GM12878 (cell line): ENCODE results near the gene GEMIN5. TPM values are rescaled to one million over a fixed set of nuclear protein-coding genes. Genes with fewer than 3 reads are reported as not detected.
A peak's percentile ranks its signal among the peaks of the same experiment; 100 is the strongest.

Source experiments
- BHLHE40 ChIP-seq, 2 experiments: fragments of 450-650 bp in 1 of 2; IDR thresholded peaks; 2 replicates each; pipeline ENCODE4 v1.6.1; 2011 to 2017; ENCODE audit warnings: low read depth in 2 of 2, borderline replicate concordance in 1 of 2, improper control_type of control experiment in 1 of 2, low read length in 1 of 2, mild to moderate bottlenecking in 1 of 2
- CBFB ChIP-seq: IDR thresholded peaks from 2 replicates; pipeline ENCODE4 v1.6.1; 2016; ENCODE audit warnings: antibody characterized with exemption, low read depth
- NFIC ChIP-seq: IDR thresholded peaks from 2 replicates; pipeline ENCODE4 v1.6.1; 2012; ENCODE audit warnings: low read depth, mild to moderate bottlenecking, inconsistent platforms, low read length, moderate library complexity
- SMAD1 ChIP-seq: fragments of 450-650 bp; IDR thresholded peaks from 2 replicates; pipeline ENCODE4 v1.6.1; 2018; ENCODE audit warnings: mild to moderate bottlenecking, low read depth; ENCODE audit not compliant: partially characterized antibody
- YY1 ChIP-seq: IDR thresholded peaks from 2 replicates; pipeline ENCODE4 v1.6.1; 2011; ENCODE audit warnings: low read depth, mild to moderate bottlenecking, low read length
- ZNF207 ChIP-seq: fragments of 450-650 bp; IDR thresholded peaks from 2 replicates; pipeline ENCODE4 v1.6.1; 2014; ENCODE audit warnings: antibody characterized with exemption, mild to moderate bottlenecking, borderline replicate concordance
- polyA plus RNA-seq, 11 experiments: library from polyadenylated mRNA; depleted of rRNA in 4 of 11; unstranded in 6 of 11; stranded (reverse) in 5 of 11; fragments of >200 nt; fragmentation: Nextera tagmentation in 4 of 11; fragmentation: Illumina TruSeq in 1 of 11; extraction: Ambion mirVana in 4 of 11; extraction: Trizol in 1 of 11; gene quantifications; 1 replicate in 1 of 11; 2 replicates in 10 of 11; pipeline versions ENCODE4 v1.2.1 to v1.2.3, GENCODE V29; 2011 to 2016; ENCODE audit warnings: inconsistent platforms in 2 of 11, missing spikeins in 2 of 11, low read depth in 1 of 11
- total RNA-seq, 4 experiments: library from RNA; depleted of rRNA in 3 of 4; stranded (reverse); fragments of >200 nt in 3 of 4; fragmentation: Illumina TruSeq in 1 of 4; extraction: Trizol in 1 of 4; gene quantifications; 2 replicates each; pipeline versions ENCODE4 v1.2.1 to v1.2.3, GENCODE V29; 2013 to 2021
- TF ChIP-seq, protein P1 (sequence below): fragments of 450-650 bp; IDR thresholded peaks from 2 replicates; pipeline ENCODE4 v1.6.1; 2017; ENCODE audit warnings: borderline replicate concordance
- TF ChIP-seq, protein P2 (sequence below): fragments of 450-650 bp; IDR thresholded peaks from 2 replicates; pipeline ENCODE4 v1.6.1; 2014; ENCODE audit warnings: mild to moderate bottlenecking
- TF ChIP-seq, protein P3 (sequence below), 3 experiments: IDR thresholded peaks in 2 of 3; conservative IDR thresholded peaks in 1 of 3; 2 replicates each; pipeline ENCODE4 v1.5.1; 2011; ENCODE audit warnings: low read depth in 3 of 3, low read length in 3 of 3, mild to moderate bottlenecking in 3 of 3, control low read depth in 2 of 3, moderate library complexity in 2 of 3, inconsistent platforms in 1 of 3, mixed read lengths in 1 of 3; ENCODE audit not compliant: control insufficient read depth in 2 of 3, insufficient read depth in 1 of 3; ENCODE audit errors: extremely low read depth in 1 of 3
- TF ChIP-seq, protein P4 (sequence below): IDR thresholded peaks from 2 replicates; pipeline ENCODE4 v1.6.1; 2012; ENCODE audit warnings: low read depth, low read length, improper control_type of control experiment

GEMIN5 gene
- total and polyA plus RNA-seq, 10 of the 15 experiments (the other 5 are each of a cell fraction or from before 2014, with no cell fraction given): 6.3 to 29.8 (median 23.3) TPM

DNA sequence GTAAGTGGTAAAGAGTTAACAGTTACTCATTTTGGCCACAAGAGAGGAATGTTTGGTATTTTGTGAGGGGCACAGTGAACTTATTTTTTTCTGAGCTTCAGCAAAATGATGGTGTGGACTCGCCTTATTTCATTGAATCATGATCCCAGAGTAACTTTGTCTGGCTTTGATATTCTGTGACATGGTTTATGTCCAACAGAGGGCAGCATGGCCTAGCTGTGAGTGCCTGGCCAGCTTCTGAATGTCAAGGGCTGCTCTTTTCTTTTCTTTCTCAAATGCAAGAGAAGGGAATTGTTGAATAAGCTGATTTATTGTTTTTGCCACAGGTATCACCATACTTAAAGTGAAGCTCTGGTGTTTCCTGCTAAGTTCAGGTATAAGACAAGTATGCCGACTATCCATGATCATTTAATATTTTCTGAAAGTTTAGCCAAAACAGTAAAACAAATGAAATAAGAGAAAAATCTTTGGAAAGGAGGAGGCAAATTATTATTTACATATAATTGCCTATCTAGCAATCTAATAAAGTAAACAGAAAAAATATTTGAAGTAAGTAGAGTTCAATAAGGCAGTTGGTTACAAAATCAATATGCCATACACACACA, 34.6 kb upstream of the GEMIN5 start (continued):
- TF ChIP-seq, protein P1, sequence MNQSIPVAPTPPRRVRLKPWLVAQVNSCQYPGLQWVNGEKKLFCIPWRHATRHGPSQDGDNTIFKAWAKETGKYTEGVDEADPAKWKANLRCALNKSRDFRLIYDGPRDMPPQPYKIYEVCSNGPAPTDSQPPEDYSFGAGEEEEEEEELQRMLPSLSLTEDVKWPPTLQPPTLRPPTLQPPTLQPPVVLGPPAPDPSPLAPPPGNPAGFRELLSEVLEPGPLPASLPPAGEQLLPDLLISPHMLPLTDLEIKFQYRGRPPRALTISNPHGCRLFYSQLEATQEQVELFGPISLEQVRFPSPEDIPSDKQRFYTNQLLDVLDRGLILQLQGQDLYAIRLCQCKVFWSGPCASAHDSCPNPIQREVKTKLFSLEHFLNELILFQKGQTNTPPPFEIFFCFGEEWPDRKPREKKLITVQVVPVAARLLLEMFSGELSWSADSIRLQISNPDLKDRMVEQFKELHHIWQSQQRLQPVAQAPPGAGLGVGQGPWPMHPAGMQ: no peak
- no peak for TF ChIP-seq CBFB
- no peak for TF ChIP-seq SMAD1
- TF ChIP-seq, protein P2, sequence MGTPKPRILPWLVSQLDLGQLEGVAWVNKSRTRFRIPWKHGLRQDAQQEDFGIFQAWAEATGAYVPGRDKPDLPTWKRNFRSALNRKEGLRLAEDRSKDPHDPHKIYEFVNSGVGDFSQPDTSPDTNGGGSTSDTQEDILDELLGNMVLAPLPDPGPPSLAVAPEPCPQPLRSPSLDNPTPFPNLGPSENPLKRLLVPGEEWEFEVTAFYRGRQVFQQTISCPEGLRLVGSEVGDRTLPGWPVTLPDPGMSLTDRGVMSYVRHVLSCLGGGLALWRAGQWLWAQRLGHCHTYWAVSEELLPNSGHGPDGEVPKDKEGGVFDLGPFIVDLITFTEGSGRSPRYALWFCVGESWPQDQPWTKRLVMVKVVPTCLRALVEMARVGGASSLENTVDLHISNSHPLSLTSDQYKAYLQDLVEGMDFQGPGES: no peak
- no peak for TF ChIP-seq NFIC
- no peak for TF ChIP-seq YY1
- TF ChIP-seq BHLHE40 (IDR thresholded peaks at IDR 0.05; ENCODE audit: borderline replicate concordance in 1 of 2, low read depth in 2 of 2, low read length in 1 of 2): no peak
- TF ChIP-seq ZNF207: no peak
- TF ChIP-seq, protein P3, sequence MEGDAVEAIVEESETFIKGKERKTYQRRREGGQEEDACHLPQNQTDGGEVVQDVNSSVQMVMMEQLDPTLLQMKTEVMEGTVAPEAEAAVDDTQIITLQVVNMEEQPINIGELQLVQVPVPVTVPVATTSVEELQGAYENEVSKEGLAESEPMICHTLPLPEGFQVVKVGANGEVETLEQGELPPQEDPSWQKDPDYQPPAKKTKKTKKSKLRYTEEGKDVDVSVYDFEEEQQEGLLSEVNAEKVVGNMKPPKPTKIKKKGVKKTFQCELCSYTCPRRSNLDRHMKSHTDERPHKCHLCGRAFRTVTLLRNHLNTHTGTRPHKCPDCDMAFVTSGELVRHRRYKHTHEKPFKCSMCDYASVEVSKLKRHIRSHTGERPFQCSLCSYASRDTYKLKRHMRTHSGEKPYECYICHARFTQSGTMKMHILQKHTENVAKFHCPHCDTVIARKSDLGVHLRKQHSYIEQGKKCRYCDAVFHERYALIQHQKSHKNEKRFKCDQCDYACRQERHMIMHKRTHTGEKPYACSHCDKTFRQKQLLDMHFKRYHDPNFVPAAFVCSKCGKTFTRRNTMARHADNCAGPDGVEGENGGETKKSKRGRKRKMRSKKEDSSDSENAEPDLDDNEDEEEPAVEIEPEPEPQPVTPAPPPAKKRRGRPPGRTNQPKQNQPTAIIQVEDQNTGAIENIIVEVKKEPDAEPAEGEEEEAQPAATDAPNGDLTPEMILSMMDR (IDR thresholded peaks at IDR 0.05 in 2 of 3, conservative IDR thresholded peaks at IDR 0.05 in 1 of 3; ENCODE audit: control insufficient read depth in 2 of 3, extremely low read depth in 1 of 3, insufficient read depth in 1 of 3, low read depth in 3 of 3, low read length in 3 of 3): peak; percentile 38 to 54 (median 50); a peak in 5 of 6 replicates
- TF ChIP-seq, protein P4, sequence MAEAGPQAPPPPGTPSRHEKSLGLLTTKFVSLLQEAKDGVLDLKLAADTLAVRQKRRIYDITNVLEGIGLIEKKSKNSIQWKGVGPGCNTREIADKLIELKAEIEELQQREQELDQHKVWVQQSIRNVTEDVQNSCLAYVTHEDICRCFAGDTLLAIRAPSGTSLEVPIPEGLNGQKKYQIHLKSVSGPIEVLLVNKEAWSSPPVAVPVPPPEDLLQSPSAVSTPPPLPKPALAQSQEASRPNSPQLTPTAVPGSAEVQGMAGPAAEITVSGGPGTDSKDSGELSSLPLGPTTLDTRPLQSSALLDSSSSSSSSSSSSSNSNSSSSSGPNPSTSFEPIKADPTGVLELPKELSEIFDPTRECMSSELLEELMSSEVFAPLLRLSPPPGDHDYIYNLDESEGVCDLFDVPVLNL: no peak
- TF ChIP-seq, all 136 proteins: peak for 3
